ENCODE results near the gene TSPAN4. TPM values are rescaled to one million over a fixed set of nuclear protein-coding genes. Genes with fewer than 3 reads are reported as not detected.

TSPAN4 gene
- total and polyA plus RNA-seq, 2 of the 13 experiments (the other 11 are each of a cell fraction or from before 2014, with no cell fraction given): 31.7 to 68.3 TPM

GRCh38 chr11:808427-809286, 34.0 kb upstream of the TSPAN4 start (continued):
- no peak for TF ChIP-seq DMTF1 (CRISPR knock-in tag; IDR thresholded peaks at IDR 0.05)
- TF ChIP-seq NCOA5 (CRISPR knock-in tag; IDR thresholded peaks at IDR 0.05): no peak
- TF ChIP-seq MXD4 (CRISPR knock-in tag; IDR thresholded peaks at IDR 0.05): no peak
- TF ChIP-seq ZNF263 (CRISPR knock-in tag; IDR thresholded peaks at IDR 0.05): 0 out of 2 replicates have a peak, but pooled peaks have one; percentile 38
- no peak for TF ChIP-seq ZNF317 (CRISPR knock-in tag; IDR thresholded peaks at IDR 0.05)
- TF ChIP-seq ZNF383 (CRISPR knock-in tag; IDR thresholded peaks at IDR 0.05; ENCODE audit: borderline replicate concordance): no peak
- TF ChIP-seq EEA1 (CRISPR knock-in tag; IDR thresholded peaks at IDR 0.05; ENCODE audit: borderline replicate concordance): no peak
- TF ChIP-seq ESRRA (CRISPR knock-in tag; IDR thresholded peaks at IDR 0.05; ENCODE audit: low read depth): no peak
- no peak for TF ChIP-seq SMAD1 (CRISPR knock-in tag; IDR thresholded peaks at IDR 0.05; ENCODE audit: borderline replicate concordance, low read depth)
- no peak for TF ChIP-seq ETV5 (CRISPR knock-in tag; IDR thresholded peaks at IDR 0.05; ENCODE audit: borderline replicate concordance)
- TF ChIP-seq NR3C1 (CRISPR knock-in tag; IDR thresholded peaks at IDR 0.05): no peak
- TF ChIP-seq ZNF260 (CRISPR knock-in tag; IDR thresholded peaks at IDR 0.05; ENCODE audit: borderline replicate concordance, low read depth): no peak
- 0 out of 2 replicates have a peak, but pooled peaks have one; percentile 45 for TF ChIP-seq NFATC3 (CRISPR knock-in tag; IDR thresholded peaks at IDR 0.05)
- no peak for TF ChIP-seq USF2 (IDR thresholded peaks at IDR 0.05; ENCODE audit: low read depth, low read length)
- no peak for TF ChIP-seq USF2 (CRISPR knock-in tag; IDR thresholded peaks at IDR 0.05; ENCODE audit: borderline replicate concordance)
- no peak for TF ChIP-seq PBX2 (CRISPR knock-in tag; IDR thresholded peaks at IDR 0.05)
- TF ChIP-seq ZNF275 (CRISPR knock-in tag; IDR thresholded peaks at IDR 0.05; ENCODE audit: borderline replicate concordance): peak; percentile 33; the same call in 1 of the 2 replicates
- TF ChIP-seq ZNF768 (CRISPR knock-in tag; IDR thresholded peaks at IDR 0.05): no peak
